ENCODE results near the gene AKR1E2. TPM values are rescaled to one million over a fixed set of nuclear protein-coding genes. Genes with fewer than 3 reads are reported as not detected.

AKR1E2 gene
- total RNA-seq, 1 donor from 2014 or later: 1.4 TPM

GRCh38 chr10:4847561-4848355 lies 21.8 kb downstream of the AKR1E2 start:
- FAIRE-seq: peak; percentile 45
- peak overlapping the region; percentile 46 for H3K27ac ChIP-seq (ENCODE audit: low read depth, low read length)
- no peak overlapping the region for H3K9ac ChIP-seq (ENCODE audit: low read length)

GRCh38 chr10:4848356-4849041 lies 22.5 kb downstream of the AKR1E2 start:
- Histone ChIP-seq H3K79me2 (ENCODE audit: insufficient read depth, low read length) (no peaks in the 10 kb centered on the region), H3K9ac (ENCODE audit: low read length) (no peak overlapping the region), H3K27me3 (ENCODE audit: insufficient read depth, low read length) (no peaks in the 10 kb centered on the region), H3K4me3 (ENCODE audit: insufficient read depth, low read depth, low read length) (no peak overlapping the region), H4K20me1 (ENCODE audit: insufficient read depth, low read length) (no peaks in the 10 kb centered on the region), H3K27ac (ENCODE audit: low read depth, low read length) (no peak overlapping the region), H3K4me1 (ENCODE audit: insufficient read depth, low read length) (peaks cover 14% of the 10 kb centered on the region), H3K4me2 (ENCODE audit: low read length) (no peak overlapping the region), H3K36me3 (ENCODE audit: insufficient read depth, low read length) (no peaks in the 10 kb centered on the region), H2AFZ (ENCODE audit: low read depth, low read length) (peak overlapping the region; percentile 33), H3K9me3 (ENCODE audit: insufficient read depth, low read depth, low read length) (no peaks in the 10 kb centered on the region)
- H3K36me3 Mint-ChIP-seq (ENCODE audit: low read depth, unreplicated experiment): peaks cover 4% of the 10 kb centered on the region
- FAIRE-seq (no peak), DNase-seq (ENCODE audit: low read depth) (no peak)
- no peak overlapping the region for H3K27ac Mint-ChIP-seq (ENCODE audit: unreplicated experiment)
- no peaks in the 10 kb centered on the region for H3K27me3 Mint-ChIP-seq (ENCODE audit: low read depth, unreplicated experiment)
- peaks cover 4% of the 10 kb centered on the region for H3K9me3 Mint-ChIP-seq (ENCODE audit: unreplicated experiment)
- TF ChIP-seq EZH2 (IDR thresholded peaks at IDR 0.05; ENCODE audit: insufficient read depth, low read length) (no peak), CTCF (IDR thresholded peaks at IDR 0.05; ENCODE audit: insufficient read depth, low read depth, low read length) (no peak)
- peaks cover 13% of the 10 kb centered on the region for H3K4me1 Mint-ChIP-seq (ENCODE audit: low read depth, unreplicated experiment)
- H3K4me3 Mint-ChIP-seq (ENCODE audit: unreplicated experiment): no peak overlapping the region

More at GRCh38 chr10:4847561-4848355, 21.8 kb downstream of the AKR1E2 start:
- H3K9me3 Mint-ChIP-seq (ENCODE audit: unreplicated experiment): peaks cover 4% of the 10 kb centered on the region
- peak overlapping the region; percentile 54 for H3K27ac Mint-ChIP-seq (ENCODE audit: unreplicated experiment)
- Histone ChIP-seq H3K36me3 (ENCODE audit: insufficient read depth, low read length) (no peaks in the 10 kb centered on the region), H3K79me2 (ENCODE audit: insufficient read depth, low read length) (no peaks in the 10 kb centered on the region), H3K4me1 (ENCODE audit: insufficient read depth, low read length) (peaks cover 14% of the 10 kb centered on the region), H3K4me3 (ENCODE audit: insufficient read depth, low read depth, low read length) (no peak overlapping the region), H2AFZ (ENCODE audit: low read depth, low read length) (peak overlapping the region; percentile 50), H3K27me3 (ENCODE audit: insufficient read depth, low read length) (no peaks in the 10 kb centered on the region), H3K4me2 (ENCODE audit: low read length) (peak overlapping the region; percentile 27), H4K20me1 (ENCODE audit: insufficient read depth, low read length) (no peaks in the 10 kb centered on the region), H3K9me3 (ENCODE audit: insufficient read depth, low read depth, low read length) (no peaks in the 10 kb centered on the region)
- peaks cover 13% of the 10 kb centered on the region for H3K4me1 Mint-ChIP-seq (ENCODE audit: low read depth, unreplicated experiment)
- peak; percentile 71 for DNase-seq (ENCODE audit: low read depth)
- H3K36me3 Mint-ChIP-seq (ENCODE audit: low read depth, unreplicated experiment): peaks cover 4% of the 10 kb centered on the region
- H3K27me3 Mint-ChIP-seq (ENCODE audit: low read depth, unreplicated experiment): peaks cover 5% of the 10 kb centered on the region
- H3K4me3 Mint-ChIP-seq (ENCODE audit: unreplicated experiment): no peak overlapping the region
- TF ChIP-seq CTCF (IDR thresholded peaks at IDR 0.05; ENCODE audit: insufficient read depth, low read depth, low read length): no peak
